Measurements from ENCODE around the gene MACO1. TPM values are rescaled to one million over a fixed set of nuclear protein-coding genes. Genes with fewer than 3 reads are reported as not detected.

The MACO1 gene
- total RNA-seq, 1 experiment from 2014 or later: 16.3 TPM

GRCh38 chr1:25533775-25534409, 103.2 kb downstream of the MACO1 start:
- no peaks in the 10 kb centered on the region; the same call in 1 of the 2 replicates for H3K4me1 ChIP-seq (ENCODE audit: insufficient read depth, low read length)
- no peak overlapping the region for H3K23ac ChIP-seq (ENCODE audit: insufficient read length, low read depth, low read length)
- no peak overlapping the region for H2AK5ac ChIP-seq (ENCODE audit: insufficient read length, low read length)
- no peaks in the 10 kb centered on the region for H3K27me3 ChIP-seq (ENCODE audit: insufficient read depth, low read length)
- no peaks in the 10 kb centered on the region for H3K23me2 ChIP-seq (ENCODE audit: insufficient read length, low read depth, low read length, poor library complexity, severe bottlenecking)
- H2BK12ac ChIP-seq (ENCODE audit: insufficient read length, low read depth, low read length): no peak overlapping the region
- no peak overlapping the region for H3K56ac ChIP-seq (ENCODE audit: insufficient read length, low read depth, low read length)
- H3K79me2 ChIP-seq (ENCODE audit: insufficient read depth, low read length): no peaks in the 10 kb centered on the region
- H4K91ac ChIP-seq (ENCODE audit: insufficient read length, low read depth, low read length): no peak overlapping the region
- Mint-ChIP-seq H3K4me1 (peaks cover 14 to 15% of the 10 kb centered on the region in 2 experiments), H3K27ac (no peak overlapping the region), H3K9me3 (peaks cover 2 to 4% of the 10 kb centered on the region in 2 experiments; a peak in 2 of 5 replicates), H3K36me3 (ENCODE audit: insufficient read depth in 1 of 3, low read depth in 3 of 3) (no peaks in the 10 kb centered on the region), H3K27me3 (ENCODE audit: low read depth) (peaks cover 6% of the 10 kb centered on the region; the same call in 1 of the 2 replicates), H3K4me3 (no peak overlapping the region)
- no peak overlapping the region for H3K4ac ChIP-seq (ENCODE audit: low read depth, low read length)
- H2BK20ac ChIP-seq (ENCODE audit: low read depth, low read length, poor library complexity, severe bottlenecking): no peak overlapping the region
- H3T11ph ChIP-seq (ENCODE audit: low read length): no peak overlapping the region
- H2BK120ac ChIP-seq (ENCODE audit: low read depth, low read length, poor library complexity, severe bottlenecking): no peak overlapping the region
- H3K79me1 ChIP-seq (ENCODE audit: insufficient read depth, low read depth, low read length, poor library complexity, severe bottlenecking): no peaks in the 10 kb centered on the region
- no peak overlapping the region for H4K8ac ChIP-seq (replicated peaks; ENCODE audit: insufficient read length, low read depth, low read length)
- H4K5ac ChIP-seq (ENCODE audit: insufficient read length, low read depth, low read length): no peak overlapping the region
- no peak overlapping the region for H3K14ac ChIP-seq (ENCODE audit: insufficient read depth, low read length)
- no peak overlapping the region for H3K27ac ChIP-seq (ENCODE audit: insufficient read length, low read depth, low read length)
- H2BK15ac ChIP-seq (ENCODE audit: low read depth, low read length): no peak overlapping the region
- no peaks in the 10 kb centered on the region for H4K20me1 ChIP-seq (ENCODE audit: control insufficient read depth, insufficient read depth, insufficient read length)
- H3K4me2 ChIP-seq (ENCODE audit: insufficient read depth, insufficient read length, low read length): no peak overlapping the region
- H3K9me3 ChIP-seq (ENCODE audit: control insufficient read depth, low read depth, low read length): no peaks in the 10 kb centered on the region
- no peak overlapping the region for H2BK5ac ChIP-seq (ENCODE audit: insufficient read length, low read length)
- no CpG with 5 or more reads among the region's 9 CpGs for WGBS (ENCODE audit: extremely low coverage, insufficient read length, low lambda C conversion rate)
- no peak for DNase-seq
- H3K9ac ChIP-seq (ENCODE audit: extremely low read depth, insufficient read length, low read length): no peak overlapping the region
- H3K18ac ChIP-seq (ENCODE audit: insufficient read length, low read depth, low read length): no peak overlapping the region
- no peak overlapping the region for H2AFZ ChIP-seq (ENCODE audit: low read length)
- no peak for TF ChIP-seq CTCF (conservative IDR thresholded peaks at IDR 0.05)
